ENCODE results near the gene RPL22. TPM values are rescaled to one million over a fixed set of nuclear protein-coding genes. Genes with fewer than 3 reads are reported as not detected.

RPL22 gene
- total and polyA plus RNA-seq, 2 of the 13 experiments (the other 11 are each of a cell fraction or from before 2014, with no cell fraction given) = 214 to 545 TPM

Other genes starting within 250 kb of the RPL22 start
- gene NPHP4, start 207.2 kb downstream of the RPL22 start, total RNA-seq (2016; rRNA removed; fragmentation: Illumina TruSeq; extraction: Trizol) = 5.7 and 6.8 TPM in 2 replicates
- gene NPHP4, start 207.2 kb downstream of the RPL22 start, polyA plus RNA-seq (2011; rRNA removed) = 4.4 and 4.8 TPM in 2 replicates
- 6.2 and 6.9 TPM in 2 replicates for gene KCNAB2, start 153.7 kb downstream of the RPL22 start, total RNA-seq (2016; rRNA removed; fragmentation: Illumina TruSeq; extraction: Trizol)
- gene KCNAB2, start 153.7 kb downstream of the RPL22 start, polyA plus RNA-seq (2011; rRNA removed) = 8.8 and 11.7 TPM in 2 replicates
- 0.02 TPM in 1 of 2 replicates, not detected in the other for gene CHD5, start 19.3 kb downstream of the RPL22 start, total RNA-seq (2016; rRNA removed; fragmentation: Illumina TruSeq; extraction: Trizol)
- 0.09 and 0.21 TPM in 2 replicates for gene CHD5, start 19.3 kb downstream of the RPL22 start, polyA plus RNA-seq (2011; rRNA removed)
- 1.7 and 9.8 TPM in 2 replicates for gene RNF207, start 6.5 kb upstream of the RPL22 start, total RNA-seq (2016; rRNA removed; fragmentation: Illumina TruSeq; extraction: Trizol)
- 15.9 and 17.9 TPM in 2 replicates for gene RNF207, start 6.5 kb upstream of the RPL22 start, polyA plus RNA-seq (2011; rRNA removed)
- gene ICMT, start 36.4 kb upstream of the RPL22 start, total RNA-seq (2016; rRNA removed; fragmentation: Illumina TruSeq; extraction: Trizol) = 61.7 and 69.7 TPM in 2 replicates
- gene ICMT, start 36.4 kb upstream of the RPL22 start, polyA plus RNA-seq (2011; rRNA removed) = 23.1 and 24.6 TPM in 2 replicates
- not detected in 2 replicates for gene HES3, start 44.6 kb upstream of the RPL22 start, total RNA-seq (2016; rRNA removed; fragmentation: Illumina TruSeq; extraction: Trizol)
- not detected in 2 replicates for gene HES3, start 44.6 kb upstream of the RPL22 start, polyA plus RNA-seq (2011; rRNA removed)
- 0.27 and 0.31 TPM in 2 replicates for gene GPR153, start 61.5 kb upstream of the RPL22 start, total RNA-seq (2016; rRNA removed; fragmentation: Illumina TruSeq; extraction: Trizol)
- 0.22 and 0.44 TPM in 2 replicates for gene GPR153, start 61.5 kb upstream of the RPL22 start, polyA plus RNA-seq (2011; rRNA removed)
- 33.0 and 43.2 TPM in 2 replicates for gene ACOT7, start 194.2 kb upstream of the RPL22 start, total RNA-seq (2016; rRNA removed; fragmentation: Illumina TruSeq; extraction: Trizol)
- gene ACOT7, start 194.2 kb upstream of the RPL22 start, polyA plus RNA-seq (2011; rRNA removed) = 47.6 and 55.8 TPM in 2 replicates
- 0.10 and 0.11 TPM in 2 replicates for gene HES2, start 220.3 kb upstream of the RPL22 start, total RNA-seq (2016; rRNA removed; fragmentation: Illumina TruSeq; extraction: Trizol)
- gene HES2, start 220.3 kb upstream of the RPL22 start, polyA plus RNA-seq (2011; rRNA removed) = 0.13 and 0.17 TPM in 2 replicates
- 38.5 and 48.6 TPM in 2 replicates for gene ESPN, start 225.2 kb upstream of the RPL22 start, total RNA-seq (2016; rRNA removed; fragmentation: Illumina TruSeq; extraction: Trizol)
- 54.2 and 70.4 TPM in 2 replicates for gene ESPN, start 225.2 kb upstream of the RPL22 start, polyA plus RNA-seq (2011; rRNA removed)